COLO668 (cell line): ENCODE data around the gene C4orf51.

Experiments
- DNase-seq: peaks from one replicate; lab custom pipeline; 2025; ENCODE audit not compliant: unreplicated experiment; lab: John Stamatoyannopoulos, UW

The C4orf51 gene

DNA sequence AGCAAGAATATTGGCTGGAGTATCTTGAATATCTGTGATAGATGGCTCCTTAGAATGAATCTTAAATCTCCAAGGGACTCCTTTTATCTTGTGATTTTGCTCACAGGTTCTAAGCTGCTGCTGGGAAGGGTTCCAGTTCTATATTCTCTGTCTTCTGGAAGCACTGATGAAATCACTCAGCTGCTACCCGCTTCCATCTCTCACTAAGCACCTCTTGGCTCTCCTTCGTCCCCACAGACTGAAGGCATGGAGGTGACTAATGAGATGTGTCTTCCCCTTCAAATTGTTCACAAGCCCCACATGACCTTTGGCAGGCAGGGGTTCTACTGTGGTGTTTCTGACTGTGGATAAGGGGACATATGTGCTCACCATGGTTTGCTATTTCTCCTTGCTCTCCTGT is 75.9 kb downstream of the C4orf51 start:
- no peak for DNase-seq

DNA sequence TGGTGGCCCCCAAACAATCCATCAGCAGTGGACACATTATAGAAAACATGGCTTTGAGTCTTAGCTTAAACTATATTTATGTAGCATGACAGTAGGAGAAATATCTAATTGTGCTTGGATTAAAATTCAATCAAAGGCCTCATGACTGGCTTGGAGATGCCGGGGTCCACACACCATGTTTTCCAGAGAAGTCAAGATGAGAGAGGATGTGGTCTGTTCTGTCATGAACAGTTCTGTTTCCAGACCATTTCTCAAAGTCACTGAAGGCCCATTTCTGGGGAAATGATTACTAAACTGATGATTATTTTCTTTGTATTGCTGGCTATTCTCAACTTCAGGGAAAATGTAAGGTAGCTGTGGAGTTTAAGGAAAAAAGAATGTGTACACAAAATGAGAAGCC is 76.3 kb downstream of the C4orf51 start:
- DNase-seq = no peak

DNA sequence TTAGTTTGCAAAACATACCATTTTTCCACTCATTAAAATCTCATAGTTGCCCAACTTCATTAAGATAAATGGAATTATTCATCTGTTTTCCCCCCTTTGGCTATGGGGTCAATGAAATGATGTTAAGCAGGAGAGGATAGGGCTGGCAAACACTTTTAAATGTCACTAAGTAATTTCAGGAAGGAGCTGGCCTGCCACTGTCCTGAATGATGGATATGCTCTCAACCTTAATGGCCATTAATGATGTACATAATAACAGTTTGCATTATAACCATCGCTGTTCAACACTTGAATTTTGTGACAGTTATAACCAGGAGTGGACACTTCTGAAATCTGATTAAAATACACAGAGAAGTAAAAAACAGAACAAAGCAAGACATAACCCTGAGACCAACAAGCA is 77.2 kb downstream of the C4orf51 start:
- DNase-seq = no peak

DNA sequence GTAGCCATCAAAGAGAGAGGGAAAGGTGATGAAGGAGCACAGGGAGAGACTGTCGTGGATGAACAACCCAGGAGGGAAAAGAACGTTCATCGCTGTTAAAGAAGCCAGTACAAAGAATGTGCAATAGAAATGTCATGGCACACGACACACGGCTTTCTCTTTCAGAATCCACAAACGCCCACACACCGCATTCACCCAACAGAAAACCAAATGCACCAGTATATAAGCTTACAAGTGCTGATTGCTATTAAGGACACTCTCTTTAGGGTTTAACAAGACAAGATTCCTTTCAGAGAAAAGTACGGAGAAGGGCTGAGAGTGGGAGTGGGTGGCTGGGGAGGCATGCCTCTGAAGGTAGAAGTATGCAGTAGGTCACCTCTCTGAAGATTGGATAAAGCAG is 80.2 kb downstream of the C4orf51 start:
- DNase-seq = no peak

DNA sequence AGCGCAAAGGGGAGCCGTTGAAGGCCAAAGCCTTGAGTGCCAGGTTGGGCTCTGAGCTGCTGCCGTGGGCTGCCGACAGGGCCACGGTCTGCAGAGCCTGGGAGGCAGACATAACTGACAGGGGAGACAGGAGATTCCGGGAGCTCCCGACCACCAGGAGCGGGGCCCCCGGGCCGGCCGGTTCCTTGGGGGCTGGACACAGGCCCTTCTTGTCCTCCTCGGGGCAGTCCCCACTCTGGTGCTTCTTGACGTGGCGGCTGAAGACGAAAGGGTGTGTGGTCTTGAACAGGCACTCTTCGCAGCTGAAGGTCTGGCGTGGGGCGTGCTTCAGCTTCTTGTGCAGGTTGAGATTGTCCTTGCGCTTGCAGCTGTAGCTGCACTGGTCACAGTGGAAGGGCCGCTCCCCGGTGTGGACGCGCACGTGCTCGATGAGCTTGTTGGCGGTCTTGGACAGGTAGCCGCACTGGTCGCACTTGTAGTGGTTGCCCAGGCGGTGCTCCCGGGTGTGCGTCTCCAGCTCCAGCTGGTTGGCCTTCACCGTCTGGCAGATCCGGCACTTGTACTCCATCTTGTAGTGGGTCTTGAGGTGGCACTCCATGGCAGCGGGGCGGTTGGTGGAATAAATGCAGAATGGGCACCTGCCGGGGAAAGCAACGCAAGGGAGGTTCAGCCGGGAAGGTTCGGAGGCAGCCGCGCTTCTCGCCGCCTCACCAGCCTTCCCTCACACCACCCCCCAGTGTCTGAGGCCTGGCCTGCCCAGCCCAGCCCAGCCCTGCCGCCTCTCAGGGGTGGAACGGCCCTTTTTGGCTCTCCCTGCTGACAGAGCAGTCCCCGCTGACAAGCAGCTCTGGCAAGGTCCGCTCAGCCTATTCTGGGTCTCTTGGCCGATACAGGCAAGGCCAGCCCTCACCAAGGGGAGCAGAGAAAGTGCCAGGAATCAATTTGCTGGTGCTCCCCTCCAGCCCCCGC is 81.3 kb downstream of the C4orf51 start:
- DNase-seq = no peak

DNA sequence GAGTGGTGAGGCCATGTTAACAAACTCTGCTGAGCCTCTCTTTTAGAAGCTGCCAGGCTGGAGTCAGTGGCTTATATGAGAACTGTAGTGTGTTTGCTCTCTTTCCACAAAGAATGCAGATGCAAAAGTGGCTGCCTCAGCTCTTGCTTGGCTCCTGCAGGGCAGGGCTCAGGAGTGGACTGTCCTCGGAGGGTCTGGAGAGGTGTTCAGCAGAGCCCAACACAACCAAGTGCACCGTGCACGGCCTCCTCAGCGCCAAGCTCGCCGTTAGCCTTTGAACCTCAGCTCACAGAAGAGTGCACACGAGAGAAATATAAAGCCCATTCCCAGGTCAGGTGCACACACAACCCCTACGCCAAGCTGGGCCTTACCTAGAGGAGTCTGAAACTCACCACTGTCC is 82.8 kb downstream of the C4orf51 start:
- no peak for DNase-seq

DNA sequence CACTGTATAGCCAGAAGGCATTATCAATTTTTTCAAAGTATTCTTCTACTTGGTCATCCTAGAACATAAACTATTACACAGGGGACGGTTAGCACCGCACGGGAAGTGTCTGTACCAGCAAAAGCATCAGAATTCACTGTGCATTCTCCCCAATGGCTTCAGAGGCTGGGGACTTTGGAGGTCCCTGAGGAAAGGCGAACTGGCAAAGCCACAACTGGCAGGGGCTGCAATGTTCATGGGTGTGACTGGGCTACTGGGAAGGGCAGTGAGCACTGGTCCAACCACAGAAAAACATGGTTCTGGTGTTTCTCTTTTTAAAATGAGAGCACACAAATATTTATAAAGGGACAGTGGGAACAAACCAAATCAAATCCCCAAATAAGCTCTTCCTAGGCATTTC is 83.5 kb downstream of the C4orf51 start:
- DNase-seq = no peak

DNA sequence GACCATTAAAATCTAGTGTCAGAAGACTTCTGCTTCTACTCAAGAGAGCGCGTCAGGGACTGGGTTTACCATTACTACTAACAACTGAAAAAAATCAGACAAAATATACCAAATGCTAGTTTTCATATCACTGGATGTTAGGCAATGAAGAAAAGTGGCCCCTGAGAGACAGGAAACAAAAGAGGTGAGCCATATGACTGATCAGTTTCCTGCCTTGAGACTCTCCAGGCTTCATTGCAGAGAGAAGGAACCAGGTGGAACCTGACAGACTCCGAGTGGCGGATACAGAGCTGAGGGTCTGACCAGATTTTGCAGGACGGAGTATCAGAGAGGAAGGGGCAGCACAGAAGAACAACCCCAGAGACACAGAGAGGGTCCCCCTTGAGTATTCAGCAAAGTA is 86.3 kb downstream of the C4orf51 start:
- DNase-seq = no peak

DNA sequence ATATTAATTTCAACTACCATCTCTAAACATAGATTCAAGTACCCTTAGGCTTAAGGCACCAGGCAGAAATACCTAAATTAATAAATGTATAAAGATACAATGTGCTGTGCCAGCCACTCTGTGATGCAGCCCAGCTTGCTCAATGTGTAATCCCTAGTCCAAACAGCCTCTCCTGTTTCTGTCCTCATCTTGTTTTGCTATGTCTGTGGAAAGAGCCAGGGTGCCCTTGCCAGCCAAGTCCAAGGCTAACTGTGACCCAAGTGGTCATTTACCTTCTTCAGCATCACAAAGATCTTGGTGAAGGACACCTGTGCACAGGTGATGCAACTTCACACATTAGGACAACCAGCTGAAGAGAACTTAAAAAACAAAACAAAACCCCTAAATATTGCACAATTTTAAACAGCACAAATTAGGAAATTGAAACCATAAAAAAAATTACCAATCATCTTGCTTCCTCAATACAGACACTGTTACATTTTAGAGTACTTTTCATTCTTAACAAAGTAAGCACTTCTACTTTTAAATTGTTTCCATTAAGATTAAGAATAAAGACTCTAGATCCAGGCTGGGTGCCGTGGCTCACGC is 89.6 kb downstream of the C4orf51 start:
- no peak for DNase-seq

DNA sequence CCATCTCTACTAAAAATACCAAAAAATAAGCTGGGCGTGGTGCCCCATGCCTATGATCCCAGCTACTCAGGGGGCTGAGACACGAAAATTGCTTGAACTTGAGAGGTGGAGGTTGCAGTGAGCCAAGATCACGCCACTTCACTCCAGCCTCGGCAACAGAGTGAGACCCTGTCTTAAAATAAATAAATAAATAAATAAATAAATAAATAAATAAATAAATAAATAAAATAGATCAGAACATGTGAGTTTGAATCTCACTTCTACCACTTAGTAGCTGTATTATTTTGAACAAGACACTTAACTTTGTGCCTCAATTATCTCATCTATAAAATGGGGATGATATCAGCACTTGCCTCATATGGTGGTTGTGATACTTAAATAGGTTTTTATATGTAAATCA is 90.2 kb downstream of the C4orf51 start:
- no peak for DNase-seq

DNA sequence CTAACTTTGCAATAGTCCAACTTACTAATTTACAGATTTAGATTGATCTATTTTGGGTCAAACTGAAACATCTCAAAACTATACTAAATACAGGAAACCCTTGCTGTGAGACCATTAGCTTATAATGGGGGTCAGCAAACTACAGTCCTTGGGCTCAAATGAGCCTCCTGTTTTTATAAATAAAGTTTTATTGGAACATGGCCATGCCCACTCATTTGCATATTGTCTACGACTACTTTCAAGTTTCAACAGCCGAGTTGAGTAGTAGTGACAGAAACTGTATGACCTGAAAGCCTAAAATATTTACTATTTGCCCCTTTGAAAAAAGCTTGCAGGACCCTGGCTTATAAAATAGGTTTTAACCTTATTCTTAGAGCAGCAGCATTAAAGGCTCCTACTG is 92.4 kb downstream of the C4orf51 start:
- no peak for DNase-seq

DNA sequence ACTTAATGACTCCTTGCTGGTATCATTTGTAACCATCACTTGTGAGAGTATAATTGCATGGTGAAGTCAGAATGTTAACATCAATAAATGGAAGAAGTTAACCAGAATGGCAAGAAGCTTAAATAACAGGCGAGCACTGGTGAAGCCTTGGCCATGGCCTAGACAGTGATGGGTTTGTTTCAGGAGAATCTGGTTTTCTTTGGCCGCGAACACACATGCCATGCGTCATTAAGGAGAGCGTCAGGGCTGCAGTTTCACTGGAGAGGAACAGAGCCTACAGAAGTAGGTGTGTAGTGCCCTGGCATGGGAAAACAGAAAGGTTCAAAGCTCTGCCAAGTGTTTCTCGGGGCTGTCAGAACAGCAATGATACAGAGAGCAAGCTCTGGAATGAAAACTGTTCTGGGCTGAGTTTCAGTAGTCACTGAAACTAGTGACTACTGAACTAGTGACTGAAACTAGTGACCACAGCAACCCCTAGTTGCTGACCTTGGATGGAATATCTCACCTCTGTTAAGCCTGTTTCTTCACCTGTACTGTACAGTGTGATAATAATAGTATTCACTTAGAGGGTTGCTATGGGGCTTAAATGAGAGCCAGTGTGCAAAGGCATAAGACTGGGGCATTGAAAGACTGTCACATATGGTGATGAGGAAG is 93.8 kb downstream of the C4orf51 start:
- no peak for DNase-seq

DNA sequence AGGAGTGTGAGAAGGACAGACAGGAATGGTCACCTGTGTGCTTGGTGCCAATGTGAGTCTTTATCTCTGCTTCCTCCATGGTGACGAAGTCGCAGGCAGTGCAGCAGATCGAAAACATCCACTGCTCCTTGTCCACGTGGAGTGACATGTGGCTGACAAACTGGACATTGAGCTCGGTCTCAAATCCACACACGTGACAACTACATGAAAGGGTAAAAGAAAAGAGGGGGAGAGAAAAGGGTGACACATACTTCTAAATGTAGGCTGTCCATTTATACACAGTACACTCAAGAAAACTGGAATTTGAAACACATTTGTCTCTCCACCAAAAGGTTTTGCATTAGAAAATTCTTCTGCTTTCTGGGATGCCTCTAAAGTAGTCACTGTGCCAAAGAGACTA is 94.5 kb downstream of the C4orf51 start:
- DNase-seq = no peak

DNA sequence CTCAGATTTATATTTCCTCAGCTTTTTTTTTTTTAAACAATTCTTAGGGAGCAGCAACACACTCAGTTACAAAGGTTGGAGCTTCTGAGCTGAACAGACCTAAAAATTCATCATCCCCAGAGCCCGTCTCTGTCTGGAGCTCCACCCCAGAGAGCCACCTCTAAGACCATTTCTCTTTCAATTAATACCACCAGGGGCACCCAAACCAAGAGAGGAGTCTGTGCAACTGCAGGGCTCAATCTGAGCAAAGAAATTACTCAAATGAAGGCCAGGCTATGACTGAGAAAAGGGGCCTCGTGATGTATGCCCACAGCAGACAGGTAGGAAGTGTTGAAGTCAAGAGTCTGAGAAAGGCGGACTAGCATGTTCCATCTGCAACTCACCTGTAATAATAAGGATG is 95.5 kb downstream of the C4orf51 start:
- no peak for DNase-seq

DNA sequence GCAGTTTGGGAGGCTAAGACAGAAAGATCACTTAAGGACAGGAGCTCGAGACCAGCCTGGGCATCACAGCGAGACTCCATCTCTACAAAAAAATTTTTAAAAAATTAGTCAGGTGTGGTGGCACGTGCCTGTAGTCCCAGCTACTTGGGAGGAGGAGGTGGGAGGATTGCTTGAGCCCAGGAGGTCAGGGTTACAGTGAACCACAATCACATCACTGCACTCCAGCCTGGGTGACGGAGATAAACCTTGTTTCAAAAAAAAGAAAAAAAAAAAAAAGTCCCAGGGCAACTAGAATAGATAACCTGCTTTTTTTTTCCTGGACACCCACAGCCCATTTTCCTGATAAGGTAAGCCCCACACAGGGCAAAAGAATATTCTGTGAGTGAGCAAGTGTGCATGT is 96.3 kb downstream of the C4orf51 start:
- no peak for DNase-seq

DNA sequence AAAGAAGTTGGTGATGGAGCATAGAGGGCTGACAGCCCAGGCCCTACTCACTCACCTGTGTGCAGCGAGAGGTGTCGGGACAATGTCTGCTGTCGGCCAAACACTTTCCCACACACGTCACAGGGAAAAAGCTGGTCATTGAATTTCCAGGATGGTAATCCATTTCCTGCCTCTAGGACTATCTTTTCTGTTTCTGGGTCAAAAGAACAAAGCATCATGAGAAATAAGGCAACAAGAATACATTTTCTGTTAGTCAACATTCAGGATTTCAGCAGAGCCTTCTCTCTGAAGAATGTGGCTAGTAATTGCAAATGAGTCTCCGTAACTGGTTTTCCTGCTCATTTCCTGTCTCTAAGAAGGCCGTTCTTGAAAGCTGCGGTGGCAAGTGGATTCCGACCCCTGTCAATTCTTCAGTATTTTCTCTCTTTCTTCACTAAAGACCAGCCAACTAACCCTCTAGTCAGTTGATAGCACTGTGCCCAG is 99.4 kb downstream of the C4orf51 start:
- no peak for DNase-seq

DNA sequence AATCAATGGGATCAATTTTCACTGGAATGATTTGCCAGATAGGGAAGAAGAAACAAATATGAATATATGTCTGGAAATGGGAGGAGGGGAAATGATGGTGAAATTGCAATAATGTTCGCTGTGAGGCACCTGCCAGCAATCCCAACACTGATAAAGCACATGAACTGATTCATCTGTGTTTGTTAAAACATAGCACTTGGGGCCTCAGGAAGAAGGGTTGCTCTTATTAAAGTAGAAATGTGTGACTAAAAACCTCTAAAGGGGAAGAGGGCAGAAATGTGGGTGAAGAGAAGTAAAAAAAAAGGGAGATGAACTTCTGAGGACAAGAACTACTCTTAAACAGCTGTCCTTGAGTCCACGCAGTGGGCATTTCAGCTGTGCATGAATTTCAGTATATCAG is 101.4 kb downstream of the C4orf51 start:
- DNase-seq = no peak
